SH-SY5Y (cell line): Measurements from ENCODE around the gene ALG12.

Source experiments
- GATA2 ChIP-seq: IDR thresholded peaks from 2 replicates; pipeline ENCODE4 v1.6.1; 2011; ENCODE audit warnings: mild to moderate bottlenecking, low read depth, low read length
- GATA3 ChIP-seq: IDR thresholded peaks from 2 replicates; pipeline ENCODE4 v1.6.1; 2011; ENCODE audit warnings: low read depth, mild to moderate bottlenecking, low read length, moderate library complexity

Gene ALG12

DNA sequence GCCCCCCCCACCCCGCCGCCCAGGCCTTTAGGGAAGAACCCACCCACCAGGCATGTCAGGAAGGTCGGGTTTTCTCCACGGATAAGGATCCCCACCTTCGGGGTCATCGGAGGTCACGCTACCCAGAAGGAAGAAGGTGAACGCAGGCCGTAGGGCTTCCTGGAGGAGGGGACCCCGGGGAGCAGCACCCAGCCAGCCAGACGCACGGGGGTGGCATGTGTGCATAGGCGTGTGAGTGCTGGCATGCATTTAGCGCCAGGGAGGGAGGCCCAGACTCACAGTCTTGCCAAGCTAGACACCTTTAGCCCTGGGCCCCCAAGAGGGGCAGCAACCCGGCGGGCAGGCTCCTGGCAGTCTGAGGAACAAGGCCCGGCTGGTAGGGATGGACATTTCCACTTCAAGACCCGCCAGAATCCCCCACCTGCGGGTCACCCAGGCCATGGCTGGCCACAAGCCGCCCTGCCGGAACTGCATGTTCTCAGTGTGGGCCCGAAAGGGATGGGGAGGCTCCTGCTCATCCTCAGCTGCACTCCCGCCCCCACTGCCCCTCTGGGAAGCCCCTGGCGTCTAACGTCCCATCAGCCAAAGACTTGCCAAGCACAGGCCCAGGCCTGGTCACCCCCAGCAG, 25.6 kb upstream of the ALG12 start:
- TF ChIP-seq GATA2, result no peak
- no peak for TF ChIP-seq GATA3

- TF ChIP-seq GATA2 (no peak), GATA3 (no peak)
Observed at GRCh38 chr22:49943405-49943765, 25.1 kb upstream of the ALG12 start.

DNA sequence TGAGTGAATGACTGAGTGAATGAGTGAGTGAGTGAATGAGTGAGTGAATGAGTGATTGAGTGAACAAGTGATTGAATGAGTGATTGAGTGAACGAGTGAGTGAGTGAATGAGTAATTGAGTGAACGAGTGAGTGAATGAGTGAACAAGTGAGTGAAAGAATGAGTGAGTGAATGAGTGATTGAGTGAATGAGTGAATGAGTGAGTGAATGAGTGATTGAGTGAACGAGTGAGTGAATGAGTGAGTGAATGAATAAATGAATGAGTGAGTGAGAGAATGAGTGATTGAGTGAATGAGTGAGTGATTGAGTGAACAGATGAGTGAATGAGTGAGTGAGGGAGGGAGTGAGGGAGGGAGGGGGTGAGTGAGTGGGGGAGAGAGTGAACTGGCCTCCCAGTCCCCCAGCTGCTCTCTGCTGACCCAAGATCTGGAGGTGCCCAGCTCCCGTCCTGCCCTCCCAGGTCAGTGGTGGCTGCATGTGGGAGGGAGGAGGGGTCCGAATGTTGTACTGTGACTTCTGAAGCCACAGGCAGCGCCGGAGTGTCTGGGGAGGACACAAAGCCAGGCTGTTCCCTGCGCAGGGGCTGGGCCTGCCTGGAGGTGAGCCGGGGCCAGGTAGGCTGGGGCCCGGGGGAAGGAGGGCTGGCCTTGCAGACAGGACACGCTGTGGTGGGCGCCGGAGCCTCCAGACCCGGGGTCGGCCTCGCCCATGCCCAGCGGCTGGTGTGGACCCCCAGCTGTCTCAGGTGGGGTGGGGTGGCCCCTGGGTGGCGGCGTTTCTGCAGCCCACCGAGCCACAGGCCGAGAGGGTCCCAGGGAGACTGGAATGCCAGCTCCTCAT, 24.5 kb upstream of the ALG12 start:
- TF ChIP-seq GATA3, result no peak
- no peak for TF ChIP-seq GATA2

GRCh38 chr22:49941507-49942316, 23.5 kb upstream of the ALG12 start:
- TF ChIP-seq GATA2, result no peak
- no peak for TF ChIP-seq GATA3

DNA sequence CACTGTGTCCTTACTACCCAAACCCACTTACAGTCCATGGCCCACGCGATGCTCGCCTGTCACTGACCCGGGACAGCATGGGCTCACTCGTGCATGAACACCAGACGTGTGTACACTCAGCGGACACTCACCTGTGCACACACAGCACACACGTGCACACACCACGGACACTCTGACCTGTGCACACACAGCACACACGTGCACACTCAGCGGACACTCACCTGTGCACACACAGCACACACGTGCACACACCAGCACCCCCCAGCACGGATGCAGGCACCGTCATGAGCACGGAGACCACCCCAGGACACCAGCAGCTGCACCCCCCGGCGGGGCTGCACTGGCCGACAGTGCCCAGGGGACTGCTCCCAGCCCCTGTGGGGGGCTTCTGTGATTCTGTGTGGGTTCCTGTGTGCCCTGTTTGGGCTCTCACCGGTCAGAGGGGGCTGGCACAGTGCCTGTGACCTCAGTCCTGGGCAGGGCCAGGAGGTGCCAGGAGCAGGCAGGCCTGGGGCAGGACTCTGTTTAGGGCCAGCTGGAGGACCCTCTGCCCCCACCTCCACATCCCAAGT, 20.4 kb upstream of the ALG12 start:
- TF ChIP-seq GATA2, result no peak
- no peak for TF ChIP-seq GATA3

GRCh38 chr22:49937758-49938564, 19.7 kb upstream of the ALG12 start:
- TF ChIP-seq GATA3, result no peak
- no peak for TF ChIP-seq GATA2

- TF ChIP-seq GATA3 (no peak), GATA2 (no peak)
Observed at GRCh38 chr22:49936973-49937757, 18.9 kb upstream of the ALG12 start.

DNA sequence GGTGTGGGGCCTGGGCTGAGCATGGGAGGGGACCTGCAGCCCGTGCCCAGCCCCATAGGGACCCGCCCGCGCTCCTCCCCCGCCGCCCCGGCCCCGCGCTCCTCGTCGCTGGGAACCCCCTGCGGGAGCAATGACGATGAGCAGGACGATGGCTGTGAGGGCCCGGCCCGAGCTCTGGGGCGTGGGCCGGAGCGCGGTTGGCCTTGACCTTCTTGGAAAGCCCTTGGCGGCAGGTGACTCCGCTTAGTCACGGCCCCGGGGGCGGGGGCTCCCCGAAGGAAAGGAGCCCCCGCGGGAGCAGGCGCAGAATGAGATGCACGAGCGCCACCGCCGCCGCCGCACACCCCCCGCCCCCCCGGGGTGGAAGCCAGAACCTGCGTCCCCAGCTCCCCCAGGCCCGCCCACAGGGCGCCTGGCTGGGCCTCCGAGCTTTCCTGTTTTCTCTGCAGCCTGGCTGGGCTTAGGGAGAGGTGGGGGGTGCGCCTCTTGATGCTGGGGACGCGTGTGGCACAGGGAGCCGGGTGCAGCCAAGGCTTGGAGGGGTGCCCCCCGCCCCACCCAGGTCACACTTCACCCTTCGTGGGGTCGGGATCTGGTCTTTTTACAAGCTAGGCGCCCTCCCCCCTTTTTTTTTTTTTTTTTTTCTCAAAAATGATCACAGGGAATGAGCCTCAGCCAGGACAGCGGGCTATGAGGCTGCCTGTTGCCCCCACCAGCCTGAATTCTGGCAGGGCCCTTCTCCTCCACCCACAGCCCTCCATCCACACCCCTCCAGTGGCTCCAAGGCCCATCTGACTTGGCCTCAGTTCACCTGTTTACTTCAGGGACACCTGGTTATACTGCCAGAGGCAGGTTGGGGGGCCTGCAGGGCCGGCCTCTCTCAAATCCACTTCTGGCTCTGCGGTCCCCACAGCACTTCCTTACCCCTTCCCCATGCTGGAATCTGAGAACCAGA, 18.1 kb upstream of the ALG12 start:
- no peak for TF ChIP-seq GATA3
- TF ChIP-seq GATA2, result no peak

DNA sequence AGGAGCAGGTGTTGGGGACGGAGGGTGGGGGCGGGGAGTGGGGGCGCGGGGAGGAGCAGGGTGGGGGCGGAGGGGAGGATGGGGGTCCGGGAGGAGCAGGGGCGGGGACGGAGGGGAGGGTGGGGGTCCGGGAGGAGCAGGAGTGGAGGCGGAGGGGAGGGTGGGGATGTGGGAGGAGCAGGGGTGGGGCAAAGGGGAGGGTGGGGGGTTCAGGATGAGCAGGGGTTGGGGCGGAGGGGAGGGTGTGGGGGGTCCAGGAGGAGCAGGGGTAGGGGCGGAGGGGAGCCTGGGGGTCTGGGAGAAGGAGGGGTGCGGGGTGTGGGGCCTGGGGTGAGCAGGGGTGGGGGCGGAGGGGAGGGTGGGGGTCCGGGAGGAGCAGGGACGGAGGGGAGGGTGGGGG, 17.3 kb upstream of the ALG12 start:
- TF ChIP-seq GATA3 (no peak), GATA2 (no peak)

- TF ChIP-seq GATA3, result no peak
- no peak for TF ChIP-seq GATA2
Observed at GRCh38 chr22:49934891-49935557, 16.8 kb upstream of the ALG12 start.

- TF ChIP-seq GATA3, result no peak
- TF ChIP-seq GATA2, result no peak
Observed at GRCh38 chr22:49934160-49934890, 16.1 kb upstream of the ALG12 start.
